HG02973 (cell line): Measurements from ENCODE around the gene MAP2K3.

Experiments
- ATAC-seq: cut with Tn5 transposase; IDR thresholded peaks from one replicate; pipeline ENCODE4 v1.9.1; 2021; ENCODE audit warnings: moderate library complexity; ENCODE audit not compliant: unreplicated experiment

MAP2K3 gene

GRCh38 chr17:21284319-21285163, at the start of gene MAP2K3:
Gene MAP2K3 (plus strand): TSS chr17:21284711. CDS start chr17:21284921, 210 bp downstream.
- peak; percentile 78 for ATAC-seq

GRCh38 chr17:21235921-21236320, 48.6 kb upstream of the MAP2K3 start:
- ATAC-seq: no peak

- no peak for ATAC-seq
Observed at GRCh38 chr17:21239680-21240368, 44.7 kb upstream of the MAP2K3 start.

GRCh38 chr17:21240369-21241055, 44.0 kb upstream of the MAP2K3 start:
- no peak for ATAC-seq

GRCh38 chr17:21241564-21241963, 42.9 kb upstream of the MAP2K3 start:
- no peak for ATAC-seq

- no peak for ATAC-seq
Observed at GRCh38 chr17:21242026-21242697, 42.3 kb upstream of the MAP2K3 start.

GRCh38 chr17:21242780-21243515, 41.6 kb upstream of the MAP2K3 start:
- ATAC-seq: no peak

- no peak for ATAC-seq
Observed at GRCh38 chr17:21243516-21244303, 40.8 kb upstream of the MAP2K3 start.

GRCh38 chr17:21245639-21246084, 38.8 kb upstream of the MAP2K3 start:
- ATAC-seq: no peak

- no peak for ATAC-seq
Observed at GRCh38 chr17:21246698-21247097, 37.8 kb upstream of the MAP2K3 start.

- ATAC-seq: no peak
Observed at GRCh38 chr17:21247552-21248258, 36.8 kb upstream of the MAP2K3 start.

- ATAC-seq: no peak
Observed at GRCh38 chr17:21248500-21248899, 36.0 kb upstream of the MAP2K3 start.

- ATAC-seq: no peak
Observed at GRCh38 chr17:21249086-21249795, 35.3 kb upstream of the MAP2K3 start.

- no peak for ATAC-seq
Observed at GRCh38 chr17:21249920-21250703, 34.4 kb upstream of the MAP2K3 start.

- ATAC-seq: no peak
Observed at GRCh38 chr17:21250854-21251253, 33.7 kb upstream of the MAP2K3 start.

GRCh38 chr17:21251337-21252010, 33.0 kb upstream of the MAP2K3 start:
- no peak for ATAC-seq

GRCh38 chr17:21252289-21252795, 32.2 kb upstream of the MAP2K3 start:
- no peak for ATAC-seq
